SK-N-SH treated with all-trans-retinoic acid at 6 μM for 48 hours (cell line): ENCODE results near the gene CTNND1.

Source experiments
- ATAC-seq: fragments of 200-7000 bp; cut with Tn5 transposase; 3 replicates; pipeline ENCODE4 v1.9.1; 2020; ENCODE audit warnings: mild to moderate bottlenecking, moderate library complexity
- ARNTL ChIP-seq: fragments of 450-650 bp; formaldehyde crosslinking; IDR thresholded peaks from 2 replicates; pipeline ENCODE4 v1.5.0; 2020; ENCODE audit warnings: low read depth, mild to moderate bottlenecking, moderate library complexity, borderline replicate concordance
- BACH2 ChIP-seq: fragments of 250-450 bp; sonication (Bioruptor Pico); IDR thresholded peaks from 2 replicates; pipeline ENCODE4 v1.9.0; 2021; ENCODE audit warnings: mild to moderate bottlenecking, borderline replicate concordance
- CREB5 ChIP-seq: fragments of 250-450 bp; sonication (Bioruptor Pico); IDR thresholded peaks from 2 replicates; pipeline ENCODE4 v1.5.1; 2020; ENCODE audit warnings: low read depth, mild to moderate bottlenecking, moderate library complexity
- CSDC2 ChIP-seq: fragments of 250-450 bp; sonication (Bioruptor Pico); IDR thresholded peaks from 2 replicates; pipeline ENCODE4 v1.5.0; 2020; ENCODE audit warnings: mild to moderate bottlenecking, moderate library complexity
- CSRNP3 ChIP-seq: fragments of 250-450 bp; sonication (Bioruptor Pico); IDR thresholded peaks from 2 replicates; pipeline ENCODE4 v1.5.1; 2021; ENCODE audit warnings: mild to moderate bottlenecking, moderate library complexity
- ISL1 ChIP-seq: fragments of 250-450 bp; sonication (Bioruptor Pico); IDR thresholded peaks from 2 replicates; pipeline ENCODE4 v2.1.2; 2022; ENCODE audit warnings: mild to moderate bottlenecking, moderate library complexity
- OSR1 ChIP-seq: fragments of 250-450 bp; sonication (Bioruptor Pico); IDR thresholded peaks from 2 replicates; pipeline ENCODE4 v1.8.0; 2022; ENCODE audit warnings: moderate library complexity, mild to moderate bottlenecking, inconsistent platforms
- PATZ1 ChIP-seq: fragments of 250-450 bp; sonication (Bioruptor Pico); IDR thresholded peaks from 2 replicates; pipeline ENCODE4 v1.8.0; 2020; ENCODE audit warnings: mild to moderate bottlenecking, moderate library complexity, borderline replicate concordance
- POU6F1 ChIP-seq: fragments of 250-450 bp; sonication (Bioruptor Pico); IDR thresholded peaks from 2 replicates; pipeline ENCODE4 v1.8.0; 2021; ENCODE audit warnings: low read depth, mild to moderate bottlenecking, moderate library complexity, borderline replicate concordance
- PPARA ChIP-seq: fragments of 250-450 bp; sonication (Bioruptor Pico); IDR thresholded peaks from 2 replicates; pipeline ENCODE4 v1.5.0; 2020; ENCODE audit warnings: mild to moderate bottlenecking, borderline replicate concordance
- SNAI2 ChIP-seq: fragments of 250-450 bp; sonication (Bioruptor Pico); IDR thresholded peaks from 2 replicates; pipeline ENCODE4 v1.5.0; 2020; ENCODE audit warnings: mild to moderate bottlenecking, moderate library complexity
- TOX ChIP-seq: fragments of 250-450 bp; sonication (Bioruptor Pico); IDR thresholded peaks from 2 replicates; pipeline ENCODE4 v1.8.0; 2021; ENCODE audit warnings: mild to moderate bottlenecking, moderate library complexity, borderline replicate concordance
- TSHZ2 ChIP-seq: fragments of 250-450 bp; sonication (Bioruptor Pico); IDR thresholded peaks from 2 replicates; pipeline ENCODE4 v1.5.0; 2020; ENCODE audit warnings: mild to moderate bottlenecking, moderate library complexity
- ZC3H10 ChIP-seq: fragments of 250-450 bp; sonication (Bioruptor Pico); IDR thresholded peaks from 2 replicates; pipeline ENCODE4 v1.5.1; 2021; ENCODE audit warnings: mild to moderate bottlenecking, moderate library complexity
- ZFP3 ChIP-seq: fragments of 250-450 bp; sonication (Bioruptor Pico); IDR thresholded peaks from 2 replicates; pipeline ENCODE4 v1.5.0; 2020; ENCODE audit warnings: mild to moderate bottlenecking, moderate library complexity
- ZFP30 ChIP-seq: fragments of 450-650 bp; formaldehyde crosslinking; IDR thresholded peaks from 2 replicates; pipeline ENCODE4 v1.5.0; 2022; ENCODE audit warnings: mild to moderate bottlenecking, moderate library complexity
- ZNF565 ChIP-seq: fragments of 450-650 bp; formaldehyde crosslinking; conservative IDR thresholded peaks from 2 replicates; pipeline ENCODE4 v1.5.0; 2020; ENCODE audit warnings: low read depth, mild to moderate bottlenecking, moderate library complexity
- ZNF70 ChIP-seq: fragments of 450-650 bp; formaldehyde crosslinking; IDR thresholded peaks from 2 replicates; pipeline ENCODE4 v1.5.0; 2020; ENCODE audit warnings: mild to moderate bottlenecking, moderate library complexity
- ZNF8 ChIP-seq: fragments of 450-650 bp; formaldehyde crosslinking; IDR thresholded peaks from 2 replicates; pipeline ENCODE4 v1.5.0; 2020; ENCODE audit warnings: mild to moderate bottlenecking, moderate library complexity

The CTNND1 gene

GRCh38 chr11:57776031-57776521 lies 14.5 kb downstream of the CTNND1 start:
- peak; percentile 25 for ATAC-seq
- TF ChIP-seq CREB5 (CRISPR knock-in tag), result no peak
- TF ChIP-seq ZFP30 (CRISPR knock-in tag), result no peak
- no peak for TF ChIP-seq OSR1 (CRISPR knock-in tag)
- no peak for TF ChIP-seq ZNF70 (CRISPR knock-in tag)
- no peak for TF ChIP-seq PATZ1 (CRISPR knock-in tag)
- TF ChIP-seq CSRNP3 (CRISPR knock-in tag), result no peak
- no peak for TF ChIP-seq PPARA (CRISPR knock-in tag)
- TF ChIP-seq TSHZ2, result no peak
- TF ChIP-seq CSDC2, result no peak
- no peak for TF ChIP-seq SNAI2 (CRISPR knock-in tag)
- TF ChIP-seq TOX (CRISPR knock-in tag), result no peak
- no peak for TF ChIP-seq ARNTL
- no peak for TF ChIP-seq POU6F1 (CRISPR knock-in tag)
- no peak for TF ChIP-seq BACH2
- no peak for TF ChIP-seq ZNF565 (CRISPR knock-in tag)
- TF ChIP-seq ZC3H10 (CRISPR knock-in tag), result no peak
- no peak for TF ChIP-seq ZNF8 (CRISPR knock-in tag)
- no peak for TF ChIP-seq ZFP3 (CRISPR knock-in tag)

GRCh38 chr11:57776577-57777210 lies 15.1 kb downstream of the CTNND1 start:
- no peak for TF ChIP-seq ISL1 (CRISPR knock-in tag)
- TF ChIP-seq TSHZ2, result no peak
- TF ChIP-seq PPARA (CRISPR knock-in tag), result no peak
- no peak for TF ChIP-seq BACH2
- TF ChIP-seq ZFP3 (CRISPR knock-in tag), result no peak
- TF ChIP-seq PATZ1 (CRISPR knock-in tag), result no peak
- no peak for TF ChIP-seq ARNTL
- TF ChIP-seq CSRNP3 (CRISPR knock-in tag), result no peak
- TF ChIP-seq POU6F1 (CRISPR knock-in tag), result no peak
- no peak for TF ChIP-seq ZNF8 (CRISPR knock-in tag)
- TF ChIP-seq, all 23 proteins: peak for 0
- ATAC-seq, result no peak
